Fibroblast of skin of right quadriceps (primary cell): Measurements from ENCODE around the gene MPHOSPH9.
"Not testable (repeated sequence)": the region's sequence is repeated elsewhere in the genome, so short reads cannot be mapped to it uniquely, and the experiment has no call there.

Experiments used
- DNase-seq: peaks from one replicate; pipeline ENCODE4 v3.0.0-alpha.2; 2013

The MPHOSPH9 gene

GRCh38 chr12:123258593-123258992 lies 25.7 kb upstream of the MPHOSPH9 start:
- no peak for DNase-seq

DNA sequence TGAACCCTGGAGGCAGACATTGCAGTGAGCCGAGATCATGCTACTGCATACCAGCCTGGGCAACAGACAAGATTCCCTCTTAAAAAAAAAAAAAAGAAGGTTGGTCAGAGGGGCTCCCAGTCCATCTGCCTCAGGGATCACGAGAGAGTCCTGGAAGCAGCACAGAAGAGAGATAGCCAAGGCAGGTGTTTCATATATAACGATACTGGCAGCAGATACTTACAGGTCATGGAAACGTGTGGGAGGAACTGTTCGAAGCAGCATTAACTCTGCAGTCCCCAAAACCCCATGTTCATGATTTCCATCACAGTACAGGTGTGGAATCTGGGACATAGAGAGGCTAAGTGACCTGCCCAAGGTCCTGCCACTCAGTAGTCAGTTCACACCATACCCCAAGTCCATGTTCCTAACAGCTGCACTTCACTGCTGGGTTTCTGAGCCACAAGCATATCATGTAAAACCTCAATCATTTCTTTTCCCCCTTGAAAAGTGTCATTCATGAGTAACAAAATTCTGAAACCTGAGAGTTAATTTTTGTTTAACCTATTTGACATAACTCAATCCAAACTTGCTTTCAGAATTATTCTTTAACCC lies 22.0 kb upstream of the MPHOSPH9 start:
- no peak for DNase-seq

DNA sequence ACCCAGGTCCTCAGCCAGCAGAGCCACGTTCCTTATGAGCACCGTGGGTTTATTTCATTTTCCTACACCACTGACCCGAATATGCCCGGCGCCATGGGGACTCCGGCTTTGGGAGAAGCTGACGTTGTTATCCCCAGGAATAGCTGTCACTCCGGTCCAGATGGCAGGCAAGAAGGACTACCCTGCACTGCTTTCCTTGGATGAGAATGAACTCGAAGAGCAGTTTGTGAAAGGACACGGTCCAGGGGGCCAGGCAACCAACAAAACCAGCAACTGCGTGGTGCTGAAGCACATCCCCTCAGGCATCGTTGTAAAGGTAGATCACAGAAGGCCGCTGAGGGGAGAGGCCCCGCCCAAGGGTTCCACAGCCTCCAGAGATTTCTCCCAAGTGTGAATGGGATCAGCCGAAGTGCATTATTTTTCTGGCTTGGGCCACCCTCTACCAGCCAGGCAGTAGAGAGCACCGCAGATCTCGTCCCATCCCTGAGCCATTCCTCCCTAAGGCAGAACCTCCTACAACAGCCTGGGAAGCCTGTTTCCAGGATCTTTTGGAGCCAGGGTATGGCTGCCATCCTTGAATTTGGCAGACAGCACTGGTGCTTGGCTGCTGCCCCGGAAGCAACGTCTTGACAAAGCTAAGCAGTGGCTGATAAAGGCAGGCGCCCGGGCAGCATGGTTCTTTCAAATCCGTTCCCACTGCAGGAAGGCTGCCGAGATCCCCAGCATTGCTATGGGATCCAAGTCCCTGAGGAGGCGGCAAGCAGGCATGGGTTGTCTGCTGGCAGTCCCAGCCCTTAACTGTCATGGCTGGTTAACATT lies 20.9 kb upstream of the MPHOSPH9 start:
- no peak for DNase-seq

- DNase-seq: not testable (repeated sequence)
Measured at GRCh38 chr12:123252365-123252764, 19.4 kb upstream of the MPHOSPH9 start.

- no peak for DNase-seq
Measured at GRCh38 chr12:123251403-123252076, 18.6 kb upstream of the MPHOSPH9 start.

DNA sequence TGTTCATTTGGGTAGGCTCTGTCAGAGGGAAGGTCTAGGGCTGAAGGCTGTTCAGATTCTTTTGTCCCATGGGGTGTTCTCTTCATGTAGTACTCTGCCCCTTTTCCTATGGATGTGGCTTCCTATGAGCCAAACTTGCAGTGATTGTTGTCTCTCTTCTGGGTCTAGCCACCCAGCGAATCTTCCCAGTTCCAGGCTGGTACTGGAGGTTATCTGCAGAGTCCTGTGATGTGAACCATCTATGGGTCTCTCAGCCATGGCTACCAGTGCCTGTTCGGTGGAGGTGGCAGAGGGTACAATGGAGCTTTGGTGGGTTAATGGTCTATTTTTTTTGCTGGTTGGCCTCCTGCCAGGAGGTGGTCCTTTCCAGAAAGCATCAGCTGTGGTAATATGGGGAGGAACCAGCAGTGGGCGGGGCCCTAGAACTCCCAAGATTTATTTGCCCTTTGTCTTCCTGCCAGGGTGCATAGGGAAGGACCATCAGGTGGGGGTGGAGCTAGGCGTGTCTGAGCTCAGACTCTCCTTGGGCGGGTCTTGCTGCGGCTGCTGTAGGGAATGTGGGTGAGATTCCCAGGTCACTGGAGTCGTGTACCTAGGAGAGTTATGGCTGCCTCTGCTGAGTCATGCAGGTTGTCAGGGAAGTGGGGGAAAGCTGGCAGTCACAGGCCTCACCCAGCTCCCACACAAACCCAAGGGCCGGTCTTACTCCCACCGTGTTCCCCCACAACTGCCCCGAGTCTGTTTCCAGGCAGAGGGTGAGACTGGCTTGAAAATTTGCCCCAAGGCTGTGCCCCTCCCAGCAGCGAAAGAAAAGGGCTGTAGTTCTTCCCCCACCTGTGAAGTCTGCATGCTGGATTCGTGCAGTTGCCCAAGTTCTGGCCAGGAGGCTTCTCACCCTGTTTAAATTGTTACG lies 17.8 kb upstream of the MPHOSPH9 start:
- no peak for DNase-seq

GRCh38 chr12:123248996-123249741 lies 16.2 kb upstream of the MPHOSPH9 start:
- DNase-seq: not testable (repeated sequence)

- DNase-seq: not testable (repeated sequence)
Measured at GRCh38 chr12:123248129-123248528, 15.2 kb upstream of the MPHOSPH9 start.

DNA sequence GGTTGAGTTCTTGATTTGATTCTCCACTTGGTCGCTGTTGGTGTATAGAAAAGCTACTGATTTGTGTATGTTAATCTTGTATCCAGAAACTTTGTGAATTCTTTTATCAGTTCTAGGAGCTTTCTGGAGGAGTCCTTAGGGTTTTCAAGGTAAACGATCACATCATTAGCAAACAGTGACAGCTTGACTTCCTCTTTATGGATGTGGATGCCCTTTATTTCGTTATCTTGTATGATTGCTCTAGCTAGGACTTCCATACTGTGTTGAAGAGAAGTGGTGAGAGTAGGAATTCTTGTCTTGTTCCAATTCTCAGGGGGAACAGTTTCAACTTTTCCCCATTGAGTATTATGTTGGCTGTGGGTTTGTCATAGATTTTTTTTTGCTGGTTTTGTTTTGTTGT lies 12.7 kb upstream of the MPHOSPH9 start:
- DNase-seq: no peak

GRCh38 chr12:123243671-123244262 lies 10.8 kb upstream of the MPHOSPH9 start:
- DNase-seq: no peak

GRCh38 chr12:123242116-123242904 lies 9.4 kb upstream of the MPHOSPH9 start:
- DNase-seq: no peak

DNA sequence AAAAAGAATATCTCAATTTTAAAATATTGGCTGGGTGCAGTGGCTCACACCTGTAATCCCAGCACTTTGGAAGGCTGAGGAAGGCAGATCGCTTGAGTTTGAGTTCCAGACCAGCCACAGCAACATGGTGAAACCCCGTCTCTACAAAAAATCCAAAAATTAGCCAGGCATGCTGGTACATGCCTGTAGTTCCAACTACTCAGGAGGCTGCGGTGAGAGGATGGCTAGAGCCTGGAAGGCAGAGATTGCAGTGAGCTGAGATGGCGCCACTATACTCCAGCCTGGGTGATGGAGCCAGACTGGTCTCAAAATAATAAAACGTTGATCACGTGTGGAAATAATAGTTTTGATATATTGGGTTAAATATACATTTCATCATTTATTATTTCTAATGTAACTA lies 6.0 kb upstream of the MPHOSPH9 start:
- DNase-seq: no peak

- no peak for DNase-seq
Measured at GRCh38 chr12:123238330-123238682, 5.4 kb upstream of the MPHOSPH9 start.

DNA sequence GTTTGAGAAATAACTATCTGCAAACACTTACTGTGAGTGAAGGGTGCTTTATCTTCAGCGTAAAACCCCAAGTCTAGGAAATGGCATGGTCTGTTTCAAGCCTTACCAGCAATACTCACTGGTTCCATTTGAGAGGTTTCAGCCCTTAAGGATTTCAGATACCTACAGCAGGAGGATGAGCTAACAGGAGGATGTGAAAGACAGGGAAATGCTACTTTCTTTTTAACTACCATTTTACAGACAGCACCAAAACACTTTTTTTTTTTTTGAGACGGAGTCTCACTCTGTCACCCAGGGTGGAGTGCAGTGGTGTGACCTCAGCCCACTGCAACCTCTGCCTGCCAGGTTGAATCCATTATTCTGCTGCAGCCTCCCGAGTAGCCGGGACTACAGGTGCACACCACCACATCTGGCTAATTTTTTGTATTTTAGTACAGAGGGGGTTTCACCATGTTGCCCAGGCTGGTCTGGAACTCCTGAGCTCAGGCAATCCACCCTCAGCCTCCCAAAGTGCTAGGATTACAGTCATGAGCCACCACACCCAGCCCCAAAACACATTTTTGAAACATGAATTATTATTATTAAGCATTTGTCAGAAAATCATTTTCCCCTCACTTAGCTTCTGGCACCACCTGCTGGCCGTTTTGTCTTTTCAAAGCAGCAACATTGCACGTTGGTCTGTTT lies 4.8 kb upstream of the MPHOSPH9 start:
- peak; percentile 58 for DNase-seq

DNA sequence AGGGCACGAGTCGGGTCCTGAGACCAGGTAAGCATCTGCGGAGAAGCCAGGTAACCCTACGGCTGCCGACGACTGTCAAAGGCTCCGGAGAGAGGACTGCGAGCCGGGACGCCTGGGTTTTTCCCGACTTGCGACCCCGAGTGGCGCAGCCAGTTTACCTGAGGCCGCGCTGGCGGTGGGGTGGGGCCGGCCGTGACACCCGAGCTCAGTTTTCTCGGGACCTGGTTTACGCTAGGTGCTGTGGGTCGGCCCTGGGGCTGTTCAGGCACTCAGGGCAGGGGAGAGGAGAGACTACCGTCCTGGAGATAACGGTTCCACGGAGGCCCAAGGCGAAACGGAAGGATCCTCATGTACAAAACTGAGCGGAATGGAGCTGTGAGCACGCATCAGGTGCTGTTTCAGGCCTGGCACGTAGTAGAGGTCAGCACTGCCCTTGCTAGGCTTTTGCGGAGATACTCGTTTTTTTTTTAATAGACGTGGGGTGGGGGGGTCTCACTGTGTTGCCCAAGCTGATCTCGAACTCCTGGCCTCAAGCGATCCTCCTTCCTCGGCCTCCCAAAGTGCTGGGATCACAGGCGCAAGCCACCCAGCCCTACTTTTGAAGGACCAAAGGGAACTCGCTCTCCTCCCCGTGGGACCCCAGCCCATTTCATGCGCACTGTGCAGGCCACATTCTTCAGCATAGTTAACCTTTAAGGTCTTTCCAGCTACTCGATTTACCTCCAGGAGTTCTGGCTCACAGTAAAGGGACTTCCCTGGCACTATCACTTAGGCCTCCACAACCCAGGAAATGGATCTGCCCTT lies 766 bp upstream of the MPHOSPH9 start:
- no peak for DNase-seq

DNA sequence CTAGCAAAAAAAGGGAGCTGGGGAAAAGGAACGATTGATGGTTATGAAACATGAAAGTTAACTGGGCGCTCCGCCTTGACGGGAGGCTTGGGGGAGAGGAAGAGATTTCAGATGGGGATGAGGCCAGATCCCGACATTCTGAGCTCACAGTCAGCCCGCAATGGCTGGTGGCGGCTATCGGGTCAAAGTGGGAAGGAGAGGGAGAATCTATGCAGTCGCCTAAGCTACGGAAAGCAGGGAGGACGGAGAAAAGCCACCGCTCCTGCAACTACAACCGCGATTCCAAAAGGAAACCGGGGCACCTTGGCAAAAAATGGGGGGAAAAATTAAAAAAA lies 502 bp downstream of the MPHOSPH9 start:
- DNase-seq: no peak

DNA sequence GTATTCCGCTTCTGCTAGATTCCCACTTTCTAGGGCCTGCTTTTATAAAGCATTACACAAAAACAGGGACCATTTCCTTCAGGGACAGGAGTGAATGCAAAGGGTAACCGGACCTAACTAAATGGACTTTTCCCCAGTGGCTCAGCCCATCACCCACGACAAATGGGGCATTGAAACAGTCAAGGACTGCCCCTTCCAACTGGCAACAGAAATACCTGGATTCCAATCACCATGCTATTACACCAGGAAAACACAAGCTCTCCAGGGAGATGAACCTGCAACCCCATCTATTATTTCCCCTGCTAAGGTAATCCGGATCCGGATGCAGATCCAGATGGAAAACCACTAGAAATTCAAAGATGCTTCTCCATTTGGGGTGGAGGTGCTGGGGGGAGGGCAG lies 1.0 kb downstream of the MPHOSPH9 start:
- no peak for DNase-seq

DNA sequence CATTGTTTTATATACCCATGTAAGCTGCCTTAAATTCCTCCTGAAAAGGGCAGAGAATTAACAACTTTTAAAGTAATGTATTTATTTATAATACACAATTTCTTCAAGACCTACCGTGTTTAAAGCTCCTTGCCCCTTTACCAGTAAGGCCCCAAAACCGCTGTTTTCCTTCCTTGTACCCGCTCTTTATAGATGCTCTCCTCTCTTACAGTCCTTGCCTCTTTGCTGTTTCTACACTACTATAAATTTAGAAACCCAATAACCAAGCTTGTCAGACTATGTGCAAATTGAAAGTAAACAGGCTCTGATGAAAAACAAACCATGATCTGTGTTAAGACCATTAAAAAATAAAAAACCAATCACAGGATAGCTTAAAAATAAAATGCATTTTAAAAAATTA lies 3.9 kb downstream of the MPHOSPH9 start:
- DNase-seq: no peak

- no peak for DNase-seq
Measured at GRCh38 chr12:123227581-123228258, 5.2 kb downstream of the MPHOSPH9 start.
